SK-N-SH (cell line): ENCODE data around the gene THPO.

Experiments
- CHD2 ChIP-seq: fragments of 150-350 bp; IDR thresholded peaks from 2 replicates; pipeline ENCODE4 v1.6.1; 2018; ENCODE audit warnings: low read length; ENCODE audit not compliant: partially characterized antibody
- CTCF ChIP-seq: fragments of 200-600 bp; sonication (generic); IDR thresholded peaks from 2 replicates; pipeline ENCODE4 v1.6.1; 2017; ENCODE audit warnings: antibody characterized with exemption, mild to moderate bottlenecking, moderate library complexity
- ELF1 ChIP-seq: IDR thresholded peaks from 2 replicates; pipeline ENCODE4 v1.4.0; 2012
- EP300 ChIP-seq, 2 experiments: IDR thresholded peaks; 2 replicates each; pipeline versions ENCODE4 v1.4.0 to v1.6.1; 2012; ENCODE audit warnings: borderline replicate concordance in 1 of 2, low read depth in 1 of 2, low read length in 1 of 2
- GABPA ChIP-seq: IDR thresholded peaks from 2 replicates; pipeline ENCODE4 v1.4.0; 2012; ENCODE audit warnings: low read depth, mild to moderate bottlenecking
- JUND ChIP-seq: IDR thresholded peaks from 2 replicates; pipeline ENCODE4 v1.4.0; 2012
- MAX ChIP-seq: IDR thresholded peaks from 2 replicates; pipeline ENCODE4 v1.4.0; 2012; ENCODE audit warnings: low read depth
- MXI1 ChIP-seq: IDR thresholded peaks from 2 replicates; pipeline ENCODE4 v1.6.1; 2012; ENCODE audit warnings: mild to moderate bottlenecking, low read depth, low read length, improper control_type of control experiment
- RFX5 ChIP-seq: IDR thresholded peaks from 2 replicates; pipeline ENCODE4 v1.6.1; 2012; ENCODE audit warnings: mild to moderate bottlenecking, improper control_type of control experiment, low read length
- RXRA ChIP-seq: IDR thresholded peaks from 2 replicates; pipeline ENCODE4 v1.4.0; 2012; ENCODE audit warnings: low read depth, mild to moderate bottlenecking, borderline replicate concordance
- SIN3A ChIP-seq: IDR thresholded peaks from 2 replicates; pipeline ENCODE4 v1.6.1; 2012; ENCODE audit warnings: low read depth, mild to moderate bottlenecking, low read length, moderate library complexity, borderline replicate concordance
- TEAD4 ChIP-seq: IDR thresholded peaks from 2 replicates; pipeline ENCODE4 v1.4.0; 2012; ENCODE audit warnings: mild to moderate bottlenecking, borderline replicate concordance; ENCODE audit not compliant: insufficient read depth
- YY1 ChIP-seq: IDR thresholded peaks from 2 replicates; pipeline ENCODE4 v1.4.0; 2012; ENCODE audit warnings: low read depth, mild to moderate bottlenecking

- no peak for TF ChIP-seq CTCF
- no peak for TF ChIP-seq ELF1
- no peak for TF ChIP-seq RXRA
- TF ChIP-seq TEAD4 = no peak
- TF ChIP-seq JUND = no peak
- TF ChIP-seq YY1 = no peak
- no peak for TF ChIP-seq SIN3A
- no peak for TF ChIP-seq RFX5
- no peak for TF ChIP-seq MAX
- no peak for TF ChIP-seq GABPA
- no peak for TF ChIP-seq MXI1
- TF ChIP-seq EP300 (IDR thresholded peaks at IDR 0.05; ENCODE audit: borderline replicate concordance in 1 of 2, low read depth in 1 of 2, low read length in 1 of 2) = no peak
- TF ChIP-seq CHD2 = no peak
These were observed 50.8 kb downstream of the THPO start for GRCh38 chr3:184327171-184327570.
